OCI-LY3 (cell line): ENCODE results near the gene IL7R.
A peak's percentile ranks its signal among the peaks of the same experiment; 100 is the strongest.

ENCODE experiments used
- H2AFZ ChIP-seq: fragments of 200-600, 300-600 bp; shearing (Covaris generic); 2 replicates; pipeline ENCODE4 v1.6.0; 2014; ENCODE audit warnings: antibody characterized with exemption, low read depth, low read length
- H3K27ac ChIP-seq: fragments of 200-600, 300-600 bp; sonication (generic); 2 replicates; pipeline ENCODE4 v1.5.1; 2014; ENCODE audit warnings: mild to moderate bottlenecking, low read length, moderate library complexity, mixed read lengths
- H3K27me3 ChIP-seq: fragments of 200-600, 300-600 bp; sonication (generic); 2 replicates; pipeline ENCODE4 v1.6.1; 2014; ENCODE audit warnings: low read depth, low read length, mixed read lengths
- H3K36me3 ChIP-seq: fragments of 200-600, 300-600 bp; sonication (generic); replicated peaks from 2 replicates; pipeline ENCODE3; 2014; ENCODE audit warnings: low read depth, low read length, mixed read lengths
- H3K4me1 ChIP-seq: fragments of 300-600, 200-600 bp; sonication (generic); 2 replicates; pipeline ENCODE4 v1.6.1; 2014; ENCODE audit warnings: low read length, mixed read lengths
- H3K4me2 ChIP-seq: fragments of 200-600, 300-600 bp; sonication (generic); 2 replicates; pipeline ENCODE4 v1.6.1; 2014; ENCODE audit warnings: low read length, mixed read lengths
- H3K4me3 ChIP-seq: fragments of 300-600, 200-600 bp; sonication (generic); 2 replicates; pipeline ENCODE4 v1.5.1; 2014; ENCODE audit warnings: antibody characterized with exemption, mild to moderate bottlenecking, low read length, moderate library complexity
- H3K79me2 ChIP-seq: fragments of 300-600, 200-600 bp; shearing (Covaris generic); 2 replicates; pipeline ENCODE4 v1.6.1; 2014; ENCODE audit warnings: mild to moderate bottlenecking, low read length, mixed read lengths
- H3K9ac ChIP-seq: fragments of 300-600, 200-600 bp; shearing (Covaris generic); 2 replicates; pipeline ENCODE4 v1.6.0; 2014; ENCODE audit warnings: mild to moderate bottlenecking, low read length, moderate library complexity
- H3K9me3 ChIP-seq: fragments of 200-600, 300-600 bp; shearing (Covaris generic); 2 replicates; pipeline ENCODE4 v1.6.1; 2014; ENCODE audit warnings: low read length, mixed read lengths; ENCODE audit not compliant: insufficient read depth
- H4K20me1 ChIP-seq: fragments of 200-600, 300-600 bp; sonication (generic); 2 replicates; pipeline ENCODE4 v1.6.1; 2016; ENCODE audit warnings: low read length, mixed read lengths; ENCODE audit not compliant: insufficient read depth
- CTCF ChIP-seq: fragments of 200-600, 300-600 bp; sonication (generic); IDR thresholded peaks from 2 replicates; pipeline ENCODE4 v1.5.1; 2014; ENCODE audit warnings: antibody characterized with exemption, low read length, low read depth
- EZH2phosphoT487 ChIP-seq: fragments of 200-600 bp; shearing (Covaris generic); IDR thresholded peaks from 2 replicates; pipeline ENCODE4 v1.6.1; 2018; ENCODE audit warnings: antibody characterized with exemption, mixed run types, low read depth

IL7R gene

GRCh38 chr5:35863159-35863558 is 6.5 kb downstream of the IL7R start:
- Histone ChIP-seq H3K27ac (no peak overlapping the region), H2AFZ (no peak overlapping the region), H3K4me1 (no peaks in the 10 kb centered on the region)

GRCh38 chr5:35867998-35868397 is 11.3 kb downstream of the IL7R start:
- no peaks in the 10 kb centered on the region for H3K79me2 ChIP-seq
- TF ChIP-seq CTCF, result no peak
- TF ChIP-seq EZH2phosphoT487, result no peak
- H2AFZ ChIP-seq, result no peak overlapping the region
- peaks cover 8% of the 10 kb centered on the region for H3K4me1 ChIP-seq
- no peak overlapping the region for H3K4me2 ChIP-seq
- no peak overlapping the region for H3K4me3 ChIP-seq
- H3K27me3 ChIP-seq, result no peaks in the 10 kb centered on the region
- H4K20me1 ChIP-seq, result no peaks in the 10 kb centered on the region
- no peak overlapping the region for H3K27ac ChIP-seq
- no peaks in the 10 kb centered on the region for H3K9me3 ChIP-seq
- no peak overlapping the region for H3K9ac ChIP-seq
- H3K36me3 ChIP-seq, result no peaks in the 10 kb centered on the region

More at GRCh38 chr5:35863159-35863558, 6.5 kb downstream of the IL7R start:
- Histone ChIP-seq H3K9me3 (no peaks in the 10 kb centered on the region), H3K4me3 (no peak overlapping the region), H4K20me1 (no peaks in the 10 kb centered on the region), H3K27me3 (no peaks in the 10 kb centered on the region), H3K36me3 (no peaks in the 10 kb centered on the region), H3K79me2 (no peaks in the 10 kb centered on the region), H3K9ac (no peak overlapping the region), H3K4me2 (no peak overlapping the region)
- TF ChIP-seq CTCF (no peak), EZH2phosphoT487 (no peak)

- H3K9ac ChIP-seq, result no peak overlapping the region
- H3K36me3 ChIP-seq, result no peaks in the 10 kb centered on the region
- no peak for TF ChIP-seq CTCF
- no peaks in the 10 kb centered on the region for H3K79me2 ChIP-seq
- H4K20me1 ChIP-seq, result no peaks in the 10 kb centered on the region
- H3K27me3 ChIP-seq, result no peaks in the 10 kb centered on the region
- H3K4me2 ChIP-seq, result 0 out of 2 replicates have a peak overlapping the region, but pooled peaks have one; percentile 14
- H3K4me3 ChIP-seq, result no peak overlapping the region
- no peak overlapping the region for H2AFZ ChIP-seq
- H3K9me3 ChIP-seq, result no peaks in the 10 kb centered on the region
- no peak overlapping the region for H3K27ac ChIP-seq
- H3K4me1 ChIP-seq, result peaks cover 8% of the 10 kb centered on the region
These were observed 13.1 kb downstream of the IL7R start for GRCh38 chr5:35869685-35870277.

- Histone ChIP-seq H3K27me3 (no peaks in the 10 kb centered on the region), H3K27ac (no peak overlapping the region), H3K9ac (no peak overlapping the region), H3K4me2 (no peak overlapping the region), H3K79me2 (no peaks in the 10 kb centered on the region), H3K4me1 (peaks cover 8% of the 10 kb centered on the region), H3K36me3 (no peaks in the 10 kb centered on the region), H3K9me3 (no peaks in the 10 kb centered on the region), H3K4me3 (no peak overlapping the region), H2AFZ (no peak overlapping the region), H4K20me1 (no peaks in the 10 kb centered on the region)
- TF ChIP-seq EZH2phosphoT487, result no peak
- no peak for TF ChIP-seq CTCF
These were observed 13.9 kb downstream of the IL7R start for GRCh38 chr5:35870605-35871004.
